Gastrocnemius medialis (tissue), 4 donors: Measurements from ENCODE around the gene PRUNE2.

Experiments
- POLR2A ChIP-seq, 2 donors: fragments of 450-650 bp; IDR thresholded peaks; one replicate each; pipeline ENCODE4 v1.6.1; 2017; ENCODE audit warnings: antibody characterized with exemption in 2 of 2, mild to moderate bottlenecking in 2 of 2, moderate library complexity in 2 of 2
- TF ChIP-seq, protein P1 (sequence below), 5 experiments: fragments of 450-650 bp in 3 of 5; fragments of 200-600 bp in 2 of 5; sonication (generic) in 2 of 5; IDR thresholded peaks in 4 of 5; conservative IDR thresholded peaks in 1 of 5; 1 replicate in 4 of 5; 2 replicates in 1 of 5; pipeline ENCODE4 v1.5.1; 2016 to 2019; ENCODE audit warnings: antibody characterized with exemption in 5 of 5, mild to moderate bottlenecking in 3 of 5, moderate library complexity in 3 of 5

DNA sequence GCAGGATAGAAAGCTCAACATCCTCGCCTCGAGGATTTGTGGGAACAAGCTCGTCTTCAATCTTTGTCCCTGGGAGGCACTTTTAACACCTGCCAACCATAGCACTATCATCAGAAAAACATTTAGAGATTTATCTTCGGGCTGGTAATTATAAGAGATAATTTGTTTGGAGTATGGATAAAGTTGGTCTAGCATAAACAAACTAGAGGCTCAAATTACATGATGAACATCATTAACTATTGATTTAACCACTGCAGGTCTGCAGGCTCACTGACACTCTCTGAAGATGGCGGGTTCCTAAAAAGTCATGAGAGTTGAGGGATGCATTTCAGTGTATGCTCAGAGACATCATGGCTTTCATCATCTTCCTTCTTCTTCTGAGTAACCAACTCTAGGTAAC is 167.5 kb downstream of the PRUNE2 start:
- TF ChIP-seq, protein P1, sequence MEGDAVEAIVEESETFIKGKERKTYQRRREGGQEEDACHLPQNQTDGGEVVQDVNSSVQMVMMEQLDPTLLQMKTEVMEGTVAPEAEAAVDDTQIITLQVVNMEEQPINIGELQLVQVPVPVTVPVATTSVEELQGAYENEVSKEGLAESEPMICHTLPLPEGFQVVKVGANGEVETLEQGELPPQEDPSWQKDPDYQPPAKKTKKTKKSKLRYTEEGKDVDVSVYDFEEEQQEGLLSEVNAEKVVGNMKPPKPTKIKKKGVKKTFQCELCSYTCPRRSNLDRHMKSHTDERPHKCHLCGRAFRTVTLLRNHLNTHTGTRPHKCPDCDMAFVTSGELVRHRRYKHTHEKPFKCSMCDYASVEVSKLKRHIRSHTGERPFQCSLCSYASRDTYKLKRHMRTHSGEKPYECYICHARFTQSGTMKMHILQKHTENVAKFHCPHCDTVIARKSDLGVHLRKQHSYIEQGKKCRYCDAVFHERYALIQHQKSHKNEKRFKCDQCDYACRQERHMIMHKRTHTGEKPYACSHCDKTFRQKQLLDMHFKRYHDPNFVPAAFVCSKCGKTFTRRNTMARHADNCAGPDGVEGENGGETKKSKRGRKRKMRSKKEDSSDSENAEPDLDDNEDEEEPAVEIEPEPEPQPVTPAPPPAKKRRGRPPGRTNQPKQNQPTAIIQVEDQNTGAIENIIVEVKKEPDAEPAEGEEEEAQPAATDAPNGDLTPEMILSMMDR (IDR thresholded peaks at IDR 0.05 in 4 of 5, conservative IDR thresholded peaks at IDR 0.05 in 1 of 5): no peak
- no peak for TF ChIP-seq POLR2A (IDR thresholded peaks at IDR 0.05)
